Neuronal stem cell (in vitro differentiated cells): Measurements from ENCODE around the gene SLC1A7.

Source experiments
- DNase-seq: peaks from one replicate; pipeline ENCODE4 v3.0.0-alpha.2; 2013; ENCODE audit warnings: low spot score
- H2AFZ ChIP-seq: one replicate; pipeline ENCODE4 v1.6.1; 2013; ENCODE audit warnings: mild to moderate bottlenecking, low read length, inconsistent platforms
- H2AK5ac ChIP-seq: 2 replicates; pipeline ENCODE4 v1.6.1; 2013; ENCODE audit warnings: low read depth, mild to moderate bottlenecking, inconsistent platforms, low read length, moderate library complexity, mixed read lengths
- H2BK120ac ChIP-seq: 2 replicates; pipeline ENCODE4 v1.6.1; 2013; ENCODE audit warnings: low read depth, mild to moderate bottlenecking, inconsistent platforms, low read length, moderate library complexity, mixed read lengths
- H2BK12ac ChIP-seq: one replicate; pipeline ENCODE4 v1.6.1; 2013; ENCODE audit warnings: low read length, inconsistent platforms
- H2BK15ac ChIP-seq: 2 replicates; pipeline ENCODE4 v1.6.1; 2013; ENCODE audit warnings: mild to moderate bottlenecking, low read length, inconsistent platforms, mixed read lengths
- H2BK5ac ChIP-seq: one replicate; pipeline ENCODE4 v1.6.1; 2013; ENCODE audit warnings: inconsistent platforms, mild to moderate bottlenecking, low read length, moderate library complexity
- H3K14ac ChIP-seq: one replicate; pipeline ENCODE4 v1.6.1; 2013; ENCODE audit warnings: low read length, inconsistent platforms
- H3K18ac ChIP-seq: 2 replicates; pipeline ENCODE4 v1.6.1; 2013; ENCODE audit warnings: low read length, inconsistent platforms
- H3K23ac ChIP-seq: 2 replicates; pipeline ENCODE4 v1.6.1; 2013; ENCODE audit warnings: low read depth, mild to moderate bottlenecking, mixed read lengths, low read length, inconsistent platforms; ENCODE audit not compliant: poor library complexity
- H3K27ac ChIP-seq: replicated peaks from 3 replicates; pipeline ENCODE4 v1.5.1; 2013; ENCODE audit warnings: low read length, inconsistent platforms
- H3K27me3 ChIP-seq, 3 experiments: 2 replicates each; pipeline ENCODE4 v1.6.1; 2013; ENCODE audit warnings: low read length in 3 of 3, mild to moderate bottlenecking in 2 of 3, inconsistent platforms in 1 of 3, low read depth in 1 of 3, mixed read lengths in 1 of 3, moderate library complexity in 1 of 3; ENCODE audit not compliant: control insufficient read depth in 3 of 3, insufficient read depth in 3 of 3
- H3K36me3 ChIP-seq, 2 donors: replicated peaks in 1 of 2; 2 replicates each; pipeline ENCODE4 v1.6.1; 2013; ENCODE audit warnings: low read length in 2 of 2; ENCODE audit not compliant: control insufficient read depth in 2 of 2, insufficient read depth in 2 of 2
- H3K4ac ChIP-seq: 2 replicates; pipeline ENCODE4 v1.6.1; 2013; ENCODE audit warnings: inconsistent platforms, mild to moderate bottlenecking, low read length, moderate library complexity
- H3K4me1 ChIP-seq, 2 donors: 1 replicate in 1 of 2; 2 replicates in 1 of 2; pipeline ENCODE4 v1.6.1; 2013; ENCODE audit warnings: low read length in 2 of 2, low read depth in 1 of 2; ENCODE audit not compliant: control insufficient read depth in 2 of 2, insufficient read depth in 1 of 2
- H3K4me2 ChIP-seq: one replicate; pipeline ENCODE4 v1.6.1; 2013; ENCODE audit warnings: mild to moderate bottlenecking, low read length, inconsistent platforms; ENCODE audit not compliant: insufficient read depth, poor library complexity, severe bottlenecking
- H3K4me3 ChIP-seq, 2 donors: 2 replicates each; pipeline ENCODE4 v1.5.1; 2013; ENCODE audit warnings: low read length in 2 of 2, mild to moderate bottlenecking in 2 of 2, inconsistent platforms in 1 of 2, moderate library complexity in 1 of 2
- H3K79me1 ChIP-seq: one replicate; pipeline ENCODE4 v1.6.1; 2013; ENCODE audit warnings: low read depth, mild to moderate bottlenecking, inconsistent platforms, low read length, moderate library complexity
- H3K9ac ChIP-seq: one replicate; pipeline ENCODE4 v1.6.1; 2013; ENCODE audit warnings: mild to moderate bottlenecking, low read depth, low read length, inconsistent platforms; ENCODE audit not compliant: poor library complexity
- H3K9me3 ChIP-seq, 2 donors: replicated peaks in 1 of 2; 2 replicates each; pipeline versions ENCODE3 to v1.6.1; 2013; ENCODE audit warnings: low read length in 2 of 2, mild to moderate bottlenecking in 2 of 2, inconsistent platforms in 1 of 2, low read depth in 1 of 2, mixed read lengths in 1 of 2, moderate library complexity in 1 of 2; ENCODE audit not compliant: control insufficient read depth in 2 of 2, insufficient read depth in 1 of 2
- H4K8ac ChIP-seq: one replicate; pipeline ENCODE4 v1.6.1; 2013; ENCODE audit warnings: low read depth, mild to moderate bottlenecking, inconsistent platforms, low read length, moderate library complexity
- H4K91ac ChIP-seq: one replicate; pipeline ENCODE4 v1.6.1; 2013; ENCODE audit warnings: low read length, low read depth, mild to moderate bottlenecking, inconsistent platforms; ENCODE audit not compliant: poor library complexity
- WGBS, 2 donors: extraction: QIAGEN DNeasy Blood & Tissue Kit; methylation state at CpG; one replicate each; pipeline ENCODE4 v1.1.7; 2013; ENCODE audit warnings: missing lambda C conversion rate in 2 of 2, mixed read lengths in 1 of 2; ENCODE audit not compliant: insufficient read length in 2 of 2, insufficient replicate concordance in 1 of 2; ENCODE audit errors: extremely low coverage in 2 of 2; 5-methylcytosine and 5-hydroxymethylcytosine counted together

SLC1A7 gene

DNA sequence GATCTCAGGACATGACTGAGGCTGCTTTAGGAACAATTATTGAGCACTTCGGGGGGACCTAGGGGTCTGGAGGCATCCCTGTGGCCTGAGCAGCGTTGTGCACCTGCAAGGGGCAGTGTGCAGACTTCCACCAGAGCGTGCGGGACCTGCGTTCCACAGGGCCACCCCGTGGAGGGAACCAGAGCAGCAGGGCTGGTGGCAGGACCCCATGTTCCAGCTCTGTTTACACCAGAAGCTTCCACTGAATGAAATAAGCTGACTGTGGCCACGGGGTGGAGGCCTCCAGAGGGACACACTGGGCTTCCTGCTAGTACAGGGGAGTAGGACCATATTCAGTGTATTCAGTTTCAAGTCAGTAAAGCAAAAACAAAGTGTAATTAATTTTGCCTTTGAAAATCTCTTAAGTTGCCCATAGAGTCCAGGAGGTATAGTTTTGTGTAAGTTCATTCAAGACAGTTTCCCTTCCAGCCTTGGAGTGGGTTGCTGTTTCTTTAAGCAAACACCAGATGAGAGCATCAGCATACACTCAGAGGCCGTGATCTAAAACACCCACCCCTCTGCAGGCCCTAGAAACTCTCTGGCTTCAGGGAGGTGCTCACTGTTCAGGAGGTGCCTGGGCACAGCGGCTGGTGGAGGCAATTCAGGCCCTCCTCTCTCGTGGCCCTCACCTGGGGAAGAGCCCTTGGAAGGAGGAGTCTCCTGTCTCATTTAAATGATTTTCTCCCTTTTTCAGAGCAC lies 16.6 kb downstream of the SLC1A7 start:
- Histone ChIP-seq H3K14ac (no peak overlapping the region), H3K18ac (no peak overlapping the region), H2AFZ (no peak overlapping the region), H3K36me3 (no peaks in the 10 kb centered on the region), H2BK12ac (no peak overlapping the region), H2BK5ac (no peak overlapping the region), H3K79me1 (no peaks in the 10 kb centered on the region), H3K9ac (no peak overlapping the region), H3K27ac (no peak overlapping the region), H2AK5ac (no peak overlapping the region), H2BK120ac (no peak overlapping the region), H3K4me1 (peaks cover 16 to 22% of the 10 kb centered on the region in 2 donors), H4K8ac (no peak overlapping the region), H3K4me3 (no peak overlapping the region), H3K4ac (no peak overlapping the region), H3K23ac (no peak overlapping the region), H3K9me3 (no peaks in the 10 kb centered on the region), H3K4me2 (no peak overlapping the region), H4K91ac (no peak overlapping the region), H2BK15ac (no peak overlapping the region), H3K27me3 (peaks cover 0 to 45% (median 2%) of the 10 kb centered on the region in 3 experiments)
- no peak for DNase-seq
- WGBS, 2 donors, result no CpG with 5 or more reads among the region's 10 CpGs

DNA sequence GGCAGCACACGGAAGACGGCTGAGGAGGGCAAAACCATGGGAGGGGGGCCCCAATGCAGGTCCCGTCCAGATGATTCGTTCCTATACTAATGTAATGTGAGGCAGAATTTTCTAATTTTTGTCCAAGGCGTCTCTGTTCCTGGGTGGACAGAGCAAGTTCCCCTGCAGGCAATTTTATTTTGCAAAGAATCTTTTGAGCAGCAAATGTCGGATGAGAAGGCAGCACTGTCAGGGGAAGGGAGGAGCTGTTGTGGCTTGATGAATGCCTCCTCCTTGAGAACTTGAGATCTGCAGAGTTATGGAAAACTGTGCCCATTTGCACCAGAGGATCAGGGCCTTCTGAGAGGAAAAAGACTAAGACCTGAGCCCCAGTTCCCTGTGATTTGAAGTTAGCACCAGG lies 17.3 kb downstream of the SLC1A7 start:
- Histone ChIP-seq H3K27me3 (peaks cover 0 to 48% (median 2%) of the 10 kb centered on the region in 3 experiments), H3K4me1 (peaks cover 17 to 18% of the 10 kb centered on the region in 2 donors), H3K18ac (no peak overlapping the region), H2AFZ (no peak overlapping the region), H2BK5ac (no peak overlapping the region), H3K23ac (no peak overlapping the region), H3K79me1 (no peaks in the 10 kb centered on the region), H3K9ac (no peak overlapping the region), H3K4ac (no peak overlapping the region), H4K8ac (no peak overlapping the region), H3K14ac (no peak overlapping the region), H3K4me2 (no peak overlapping the region), H3K4me3 (no peak overlapping the region), H4K91ac (no peak overlapping the region), H2AK5ac (no peak overlapping the region), H3K36me3 (no peaks in the 10 kb centered on the region), H3K9me3 (no peaks in the 10 kb centered on the region), H2BK12ac (no peak overlapping the region), H2BK15ac (no peak overlapping the region), H2BK120ac (no peak overlapping the region), H3K27ac (no peak overlapping the region)
- WGBS, 2 donors, result no CpG with 5 or more reads among the region's 6 CpGs
- DNase-seq, result no peak

DNA sequence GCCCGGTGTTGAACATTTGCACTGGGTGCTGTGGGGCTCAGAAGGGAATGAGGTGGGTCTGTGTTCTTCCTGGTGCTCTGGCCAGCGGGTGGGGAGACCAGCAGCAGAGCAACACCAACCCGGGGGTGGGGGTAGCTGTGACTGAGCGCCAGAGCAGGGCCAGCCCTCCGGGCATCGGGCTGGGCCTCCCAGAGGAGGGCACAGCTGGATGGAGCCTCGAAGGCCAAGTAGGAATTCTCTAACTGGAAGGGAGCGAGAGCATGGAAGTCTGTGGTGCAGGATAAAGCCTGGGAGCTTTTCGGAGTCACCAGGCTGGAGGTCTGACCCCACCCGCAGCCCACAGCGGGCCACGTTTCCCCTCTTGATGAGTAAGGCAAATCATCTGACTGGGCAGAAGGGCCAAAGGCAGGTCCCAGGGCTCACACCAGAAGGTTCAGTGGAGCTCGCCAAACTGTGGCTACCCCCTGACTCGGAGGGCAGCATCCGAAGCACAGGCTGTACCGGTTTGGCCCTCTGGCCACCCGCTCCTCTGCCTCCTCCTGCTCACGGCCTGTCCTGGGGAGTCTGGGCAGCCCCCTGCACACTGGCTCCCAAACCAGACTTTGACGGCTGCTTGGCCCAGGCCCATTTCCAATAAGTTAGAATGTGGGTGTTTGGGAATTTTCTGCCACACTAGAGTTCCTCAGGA lies 18.8 kb downstream of the SLC1A7 start:
- no CpG with 5 or more reads among the region's 19 CpGs for WGBS, 2 donors
- H3K4me3 ChIP-seq, result no peak overlapping the region
- no peak overlapping the region for H3K14ac ChIP-seq
- no peak overlapping the region for H4K8ac ChIP-seq
- H3K27ac ChIP-seq, result no peak overlapping the region
- no peak overlapping the region for H3K4ac ChIP-seq
- no peak for DNase-seq
- H2BK120ac ChIP-seq, result no peak overlapping the region
- peaks cover 12 to 17% of the 10 kb centered on the region in 2 donors for H3K4me1 ChIP-seq
- H3K4me2 ChIP-seq, result no peak overlapping the region
- H3K23ac ChIP-seq, result no peak overlapping the region
- H3K79me1 ChIP-seq, result no peaks in the 10 kb centered on the region
- H3K18ac ChIP-seq, result peak overlapping the region; percentile 40
- peaks cover 0 to 55% (median 2%) of the 10 kb centered on the region in 3 experiments for H3K27me3 ChIP-seq
- no peaks in the 10 kb centered on the region for H3K9me3 ChIP-seq
- H3K36me3 ChIP-seq, result no peaks in the 10 kb centered on the region
- H4K91ac ChIP-seq, result no peak overlapping the region
- no peak overlapping the region for H2AFZ ChIP-seq
- H2BK15ac ChIP-seq, result no peak overlapping the region
- H2BK12ac ChIP-seq, result no peak overlapping the region
- peak overlapping the region; percentile 16 for H3K9ac ChIP-seq
- no peak overlapping the region for H2BK5ac ChIP-seq
- H2AK5ac ChIP-seq, result peak overlapping the region; percentile 35

DNA sequence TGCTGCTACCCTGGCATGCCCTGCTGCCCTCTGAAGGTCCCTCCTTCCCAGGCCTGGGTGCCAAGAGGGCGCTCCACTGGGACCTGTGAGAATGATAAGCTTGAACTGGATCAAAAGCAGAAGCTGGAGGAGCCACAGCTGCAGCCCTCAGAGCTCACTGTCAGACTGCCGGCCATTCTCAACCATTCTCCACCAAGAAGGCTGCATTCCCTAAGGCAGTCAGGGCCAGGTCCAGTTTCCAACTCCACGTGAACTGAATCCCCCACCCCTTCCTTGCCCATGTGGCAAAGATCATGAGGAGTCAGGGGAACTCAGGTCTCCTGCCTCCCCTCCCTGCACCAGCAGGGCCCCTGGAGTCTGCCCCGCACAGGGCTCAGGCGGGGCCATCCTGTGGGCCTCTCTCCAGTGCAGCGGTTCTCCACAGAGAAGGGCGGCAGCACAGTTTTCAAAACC lies 19.5 kb downstream of the SLC1A7 start:
- no peak overlapping the region for H3K27ac ChIP-seq
- H3K36me3 ChIP-seq, result no peaks in the 10 kb centered on the region
- no peak overlapping the region for H3K4me3 ChIP-seq
- H2AK5ac ChIP-seq, result peak overlapping the region; percentile 35
- H3K4me1 ChIP-seq, result peaks cover 12 to 17% of the 10 kb centered on the region in 2 donors
- no peak overlapping the region for H3K14ac ChIP-seq
- H3K18ac ChIP-seq, result no peak overlapping the region
- no peak overlapping the region for H3K9ac ChIP-seq
- no peak overlapping the region for H2BK15ac ChIP-seq
- no CpG with 5 or more reads among the region's 7 CpGs for WGBS, 2 donors
- H4K91ac ChIP-seq, result no peak overlapping the region
- no peaks in the 10 kb centered on the region for H3K9me3 ChIP-seq
- no peak overlapping the region for H3K4me2 ChIP-seq
- no peak overlapping the region for H2BK12ac ChIP-seq
- no peak for DNase-seq
- no peaks in the 10 kb centered on the region for H3K79me1 ChIP-seq
- no peak overlapping the region for H3K23ac ChIP-seq
- no peak overlapping the region for H3K4ac ChIP-seq
- H3K27me3 ChIP-seq, result peaks cover 0 to 59% (median 2%) of the 10 kb centered on the region in 3 experiments
- no peak overlapping the region for H4K8ac ChIP-seq
- no peak overlapping the region for H2AFZ ChIP-seq
- H2BK120ac ChIP-seq, result no peak overlapping the region
- no peak overlapping the region for H2BK5ac ChIP-seq
